HG03045 (cell line): Measurements from ENCODE around the gene OR2F2.

Source experiments
- ATAC-seq: cut with Tn5 transposase; IDR thresholded peaks from one replicate; pipeline ENCODE4 v1.9.1; 2021; ENCODE audit warnings: mild to moderate bottlenecking, moderate library complexity; ENCODE audit not compliant: unreplicated experiment

Gene OR2F2, protein sequence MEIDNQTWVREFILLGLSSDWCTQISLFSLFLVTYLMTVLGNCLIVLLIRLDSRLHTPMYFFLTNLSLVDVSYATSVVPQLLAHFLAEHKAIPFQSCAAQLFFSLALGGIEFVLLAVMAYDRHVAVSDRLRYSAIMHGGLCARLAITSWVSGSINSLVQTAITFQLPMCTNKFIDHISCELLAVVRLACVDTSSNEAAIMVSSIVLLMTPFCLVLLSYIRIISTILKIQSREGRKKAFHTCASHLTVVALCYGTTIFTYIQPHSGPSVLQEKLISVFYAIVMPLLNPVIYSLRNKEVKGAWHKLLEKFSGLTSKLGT

DNA sequence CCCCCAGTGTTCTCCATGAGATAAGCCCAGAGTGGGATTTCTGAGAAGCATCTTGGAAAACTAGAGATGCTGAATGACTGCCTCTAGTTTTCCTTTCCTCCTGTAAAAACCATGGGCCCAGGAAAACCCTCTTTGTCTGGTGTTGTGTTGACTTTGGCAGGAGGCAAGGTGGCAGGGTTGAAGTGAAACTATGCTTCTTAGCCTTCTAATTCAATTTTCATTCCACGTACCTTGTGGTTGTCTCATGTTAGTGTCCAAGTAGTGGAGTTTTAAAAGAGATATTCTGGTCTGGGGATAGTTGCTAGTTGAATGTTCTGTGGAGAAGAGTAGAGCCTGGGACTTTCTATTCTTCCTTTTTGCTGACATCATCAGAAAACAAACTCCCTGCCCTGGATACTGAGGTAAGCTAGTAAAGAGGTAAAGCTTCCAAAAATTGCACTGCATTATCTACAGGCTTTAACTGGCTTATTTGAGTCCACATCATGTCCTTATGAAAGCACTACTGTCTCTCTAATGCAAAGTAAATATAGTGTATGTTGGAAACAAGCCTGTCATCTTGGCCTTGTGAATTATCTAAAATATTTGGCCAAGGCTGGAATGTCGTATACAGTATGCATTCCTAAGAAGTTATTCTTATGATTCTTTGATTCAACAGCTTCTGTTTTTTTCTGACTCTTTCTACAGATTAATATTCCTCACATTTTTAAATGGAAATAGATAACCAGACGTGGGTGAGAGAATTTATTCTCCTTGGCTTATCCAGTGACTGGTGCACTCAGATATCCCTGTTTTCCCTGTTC lies at the start of gene OR2F2:
TSS of gene OR2F2 (plus strand) at position 708 of the 800 bp plus-strand sequence. CDS start at position 708, 0 bp downstream.
- ATAC-seq = no peak

DNA sequence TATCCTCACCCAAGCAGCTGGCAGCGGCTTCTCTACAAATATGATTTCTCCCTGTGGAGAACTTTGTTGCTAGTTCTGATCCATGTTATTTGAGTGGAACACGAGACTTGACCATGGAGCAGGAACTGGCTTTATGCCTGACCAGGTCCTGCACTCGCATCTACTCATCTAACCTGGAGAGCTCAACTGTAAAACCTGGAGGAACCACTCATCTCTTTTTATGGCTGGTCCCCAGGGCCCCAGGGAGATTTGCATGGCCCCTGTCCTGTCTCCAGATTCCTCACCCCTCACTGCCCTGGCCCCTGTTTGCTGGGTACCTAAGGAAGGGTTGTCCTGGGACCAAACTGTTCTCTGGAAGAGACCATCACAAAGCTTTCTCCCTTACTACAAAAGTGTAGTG lies 49.1 kb upstream of the OR2F2 start:
- no peak for ATAC-seq

DNA sequence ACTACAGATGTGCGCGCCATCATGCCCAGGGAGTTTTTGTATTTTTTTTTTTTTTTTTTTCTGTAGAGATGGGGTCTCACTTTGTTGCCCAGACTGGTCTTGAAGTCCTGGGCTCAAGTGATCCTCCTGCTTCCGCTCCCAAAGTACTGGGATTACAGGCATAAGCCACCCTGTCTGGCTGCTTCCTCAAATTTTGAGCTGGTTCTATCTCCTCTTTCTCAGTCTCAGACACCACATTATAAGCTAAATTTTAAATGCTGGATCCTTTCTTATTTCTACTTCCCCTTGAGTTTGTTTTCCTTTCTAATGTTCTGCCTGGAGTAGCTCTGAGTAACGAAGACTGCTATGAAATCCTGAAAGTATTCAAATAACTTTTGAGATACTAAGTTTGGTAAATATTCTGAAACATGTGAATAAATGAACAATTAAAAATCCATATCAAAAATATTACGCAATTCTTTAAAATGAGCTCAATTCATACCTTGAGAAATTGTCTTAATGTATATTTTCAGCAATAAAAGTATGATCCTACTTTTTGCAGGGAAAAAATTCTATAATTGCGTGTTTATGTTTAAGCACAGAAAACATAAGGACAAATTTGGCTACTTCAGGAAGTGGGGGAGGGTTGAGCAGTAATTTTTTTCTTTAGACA lies 48.1 kb upstream of the OR2F2 start:
- ATAC-seq = no peak

DNA sequence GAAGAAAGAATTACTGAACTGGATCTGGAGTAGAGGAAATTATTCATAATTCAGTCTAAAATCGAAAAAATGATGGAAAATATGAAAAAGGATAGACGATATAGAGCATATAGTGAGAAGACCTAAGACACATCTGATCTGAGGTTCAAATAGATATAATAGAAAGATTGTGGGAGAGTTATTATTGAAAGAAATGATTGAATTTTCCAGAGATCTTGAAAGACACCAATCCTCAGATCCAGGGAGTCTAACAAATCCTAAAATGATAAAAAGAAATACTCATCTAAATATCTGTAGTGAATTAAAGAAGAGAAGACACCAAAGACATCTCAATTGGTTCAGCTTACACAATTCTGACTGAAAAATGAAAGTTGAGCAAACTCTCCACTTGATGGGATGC lies 46.0 kb upstream of the OR2F2 start:
- ATAC-seq = no peak

DNA sequence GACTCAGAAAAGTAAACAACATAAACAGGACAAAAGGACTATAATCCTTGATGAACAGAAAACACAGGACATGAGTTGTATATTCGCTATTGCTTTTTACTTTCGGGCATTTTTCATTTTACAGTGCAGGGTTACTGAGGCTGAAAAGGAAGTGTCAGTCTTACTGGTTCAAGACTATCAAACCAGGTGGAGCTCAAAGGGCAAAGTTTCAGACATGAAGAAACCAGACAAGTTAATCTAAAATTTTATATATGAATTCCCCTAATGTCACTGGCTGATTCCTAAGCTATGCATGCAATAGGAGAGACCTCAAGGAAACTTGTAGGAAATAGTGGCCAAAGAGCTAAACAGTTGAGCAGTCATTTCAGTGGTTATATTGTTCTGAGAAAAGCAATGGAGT lies 44.5 kb upstream of the OR2F2 start:
- ATAC-seq = no peak

DNA sequence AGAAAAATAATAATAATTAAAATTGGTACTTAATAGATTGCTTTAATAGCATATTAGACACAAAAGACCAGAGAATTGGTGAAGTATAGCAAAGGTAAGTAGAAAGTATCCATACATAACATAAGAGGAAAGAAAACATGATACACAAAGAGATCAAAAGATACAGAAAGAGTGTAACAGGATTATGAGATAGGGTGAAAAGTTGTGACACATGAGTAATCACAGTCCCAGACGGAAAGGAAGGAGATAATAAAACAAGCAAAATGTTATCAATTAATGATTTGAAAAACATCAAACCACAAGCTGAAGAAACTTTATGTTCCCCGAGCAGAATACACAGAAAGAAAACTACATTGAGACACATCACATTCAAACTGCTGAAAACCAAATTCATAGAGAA lies 43.6 kb upstream of the OR2F2 start:
- ATAC-seq = no peak

DNA sequence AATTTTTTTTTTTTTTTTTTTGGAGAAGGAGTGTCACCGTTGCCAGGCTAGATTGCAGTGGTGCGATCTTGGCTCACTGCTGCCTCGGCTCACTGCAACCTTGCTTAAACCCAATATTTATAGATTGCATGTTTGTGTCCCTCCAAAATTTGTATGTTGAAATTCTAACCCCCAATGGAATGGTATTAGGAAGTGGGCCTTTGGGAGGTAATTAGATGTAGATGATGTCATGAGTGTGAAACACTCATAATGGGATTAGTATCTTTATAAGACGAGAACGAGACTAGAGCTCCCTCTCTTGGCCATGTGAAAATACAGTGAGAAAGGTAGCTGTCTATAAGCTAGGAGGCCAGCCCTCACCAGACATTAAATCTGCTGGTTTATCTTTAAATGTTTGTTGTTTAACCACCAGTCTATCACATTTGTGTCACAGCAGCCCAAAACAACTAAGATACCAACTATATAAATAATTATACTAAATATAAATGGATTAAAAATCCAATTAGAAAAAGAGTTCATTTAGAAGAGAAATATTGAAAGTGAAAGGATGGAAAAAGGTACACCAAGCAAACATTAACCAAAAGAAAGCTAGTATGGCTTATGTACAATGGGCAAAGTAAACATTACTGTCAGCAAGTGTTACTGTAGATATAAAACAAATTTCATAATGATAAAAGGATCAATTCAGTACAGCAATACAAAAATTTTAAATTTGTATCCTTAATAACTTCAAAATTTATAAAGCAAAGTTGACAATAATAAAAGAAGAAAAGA lies 42.3 kb upstream of the OR2F2 start:
- peak; percentile 99 for ATAC-seq

DNA sequence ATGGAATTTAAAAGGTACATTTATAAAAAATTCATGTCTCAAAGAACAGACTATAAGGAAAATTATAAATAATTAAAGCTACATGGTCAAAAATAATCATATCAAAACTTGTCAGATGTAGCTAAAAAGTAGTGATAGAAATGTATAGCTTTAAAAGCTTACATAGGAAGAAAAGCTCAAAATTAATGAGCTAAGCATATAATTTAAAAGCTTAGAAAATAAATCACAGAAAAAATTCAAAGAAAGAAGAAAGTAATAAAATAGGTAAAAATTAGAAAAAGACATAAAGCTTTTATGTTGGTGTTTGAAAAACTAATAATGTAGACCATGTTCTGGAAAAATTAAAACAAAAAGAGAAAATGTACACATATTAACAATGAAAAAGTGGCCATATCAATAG lies 38.4 kb upstream of the OR2F2 start:
- ATAC-seq = no peak

DNA sequence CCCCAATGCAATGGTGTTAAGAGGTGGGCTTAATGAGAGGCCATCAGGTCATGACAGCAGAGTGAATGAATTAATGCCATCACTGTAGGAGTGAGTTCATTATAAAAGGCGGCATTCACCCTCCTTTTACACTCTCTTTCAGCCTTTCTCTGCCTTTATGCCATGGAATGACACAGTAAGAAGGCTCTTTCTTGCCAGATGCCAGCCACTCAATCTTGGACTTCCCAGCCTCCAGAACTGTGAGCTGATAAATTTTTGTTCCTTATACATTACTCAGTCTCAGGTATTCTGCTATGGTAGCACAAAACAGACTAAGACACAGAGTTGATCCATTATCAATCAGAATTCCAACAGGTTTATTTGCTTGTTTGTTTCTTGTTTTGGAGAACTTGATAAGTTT lies 36.2 kb upstream of the OR2F2 start:
- no peak for ATAC-seq

DNA sequence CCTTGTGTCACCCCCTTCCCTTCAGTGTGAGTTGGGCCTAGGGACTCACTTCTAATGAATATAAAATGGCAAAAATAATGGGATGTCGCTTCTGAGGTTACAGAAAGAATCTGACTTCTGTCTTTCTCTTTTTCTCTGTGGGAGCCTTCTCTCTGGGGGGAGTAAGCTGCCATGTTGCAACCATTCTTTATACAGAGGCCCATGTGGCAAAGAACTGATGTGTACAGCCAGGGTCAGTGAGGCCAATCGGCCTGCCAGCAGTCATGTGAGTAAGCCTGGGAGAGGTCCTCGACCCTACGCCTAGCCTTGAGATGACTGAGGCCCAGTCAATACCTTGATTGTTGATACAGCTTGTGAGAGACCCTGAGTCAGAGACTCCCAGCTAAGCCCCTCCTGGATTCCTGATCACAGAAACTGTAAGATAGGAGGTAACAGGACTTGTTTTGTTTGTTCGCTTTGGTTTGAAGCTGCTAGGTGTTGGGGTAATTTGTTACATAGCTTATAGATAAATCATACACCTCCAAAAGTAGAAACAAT lies 34.7 kb upstream of the OR2F2 start:
- ATAC-seq = no peak

DNA sequence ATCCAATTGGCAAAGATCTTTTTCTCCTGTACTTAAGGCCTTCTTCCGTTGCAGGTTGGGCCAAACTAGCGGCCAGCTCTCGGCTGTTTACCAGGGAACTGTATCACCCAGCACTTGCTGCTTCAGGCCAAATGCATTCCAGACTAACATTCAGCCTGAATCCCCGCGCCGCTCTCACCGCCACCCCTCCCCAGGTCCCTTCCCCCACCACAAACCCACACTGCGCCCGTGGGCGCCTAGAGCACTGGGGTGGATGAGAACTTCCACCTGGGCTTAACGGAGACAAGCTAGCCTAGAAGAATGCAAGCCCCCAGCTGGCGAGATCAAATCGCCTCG lies 33.7 kb upstream of the OR2F2 start:
- ATAC-seq = peak; percentile 34

DNA sequence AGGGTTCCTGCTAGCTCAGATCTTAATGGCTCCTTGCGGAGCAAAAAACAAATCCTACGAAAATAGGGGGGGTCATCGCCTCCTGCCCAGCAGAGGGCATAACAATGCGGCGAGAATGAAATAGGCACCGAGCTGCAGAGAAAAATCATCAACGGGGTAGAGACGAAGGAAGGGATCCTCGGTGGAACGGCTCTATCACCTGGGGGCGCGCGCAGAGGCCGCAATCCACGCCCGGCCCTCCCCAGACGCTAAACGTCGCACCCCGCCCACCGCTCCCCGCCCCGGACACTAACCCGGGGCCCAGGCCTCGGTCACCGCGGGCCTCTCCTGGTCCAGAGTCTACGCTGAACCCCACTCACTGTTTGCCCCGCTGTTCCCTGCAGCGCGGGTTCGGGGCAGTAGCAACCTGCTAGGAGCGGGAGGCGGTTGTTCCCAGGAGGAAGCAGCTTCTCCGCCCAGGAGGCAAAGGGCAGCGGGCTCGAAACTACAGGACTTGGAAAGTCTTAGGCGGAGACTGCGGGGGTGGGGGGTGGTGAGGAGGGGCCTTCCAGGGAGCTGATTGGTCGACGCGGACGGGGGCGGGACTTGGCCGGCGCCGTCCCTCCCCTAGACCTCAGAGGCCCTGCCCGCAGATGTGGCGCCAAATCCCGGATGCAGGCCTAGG lies 33.2 kb upstream of the OR2F2 start, which contains the start of gene TCAF1:
TSS of gene TCAF1 (minus strand) at position 509 of the 664 bp plus-strand sequence. CDS start 25,568 bp downstream, outside the sequence.
- ATAC-seq = peak; percentile 95

DNA sequence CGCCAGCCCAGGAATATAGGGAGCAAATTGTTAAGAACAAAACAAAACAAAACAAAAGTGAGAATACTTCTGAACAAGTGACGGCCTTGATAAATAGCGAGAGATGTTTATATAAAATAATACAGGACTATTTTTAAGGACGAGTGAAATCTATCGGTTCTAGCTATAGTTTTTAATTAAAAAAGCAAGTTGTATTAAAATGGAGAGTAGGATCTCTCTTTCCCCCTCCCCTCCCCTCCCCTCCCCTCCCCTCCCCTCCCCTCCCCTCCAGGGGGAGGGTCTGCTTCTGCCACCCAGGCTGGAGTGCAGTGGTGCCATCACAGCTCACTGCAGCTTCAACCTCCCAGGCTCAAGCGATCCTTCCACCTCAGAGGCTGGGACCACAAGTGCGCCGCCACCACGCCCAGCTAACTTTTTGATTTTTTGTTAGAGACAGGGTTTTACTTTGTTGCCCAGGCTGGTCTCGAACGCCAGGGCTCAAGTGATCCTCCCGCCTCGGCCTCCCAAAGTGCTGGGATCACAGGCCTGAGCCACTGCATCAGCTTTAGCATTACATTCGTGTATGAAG lies 32.6 kb upstream of the OR2F2 start:
- no peak for ATAC-seq

DNA sequence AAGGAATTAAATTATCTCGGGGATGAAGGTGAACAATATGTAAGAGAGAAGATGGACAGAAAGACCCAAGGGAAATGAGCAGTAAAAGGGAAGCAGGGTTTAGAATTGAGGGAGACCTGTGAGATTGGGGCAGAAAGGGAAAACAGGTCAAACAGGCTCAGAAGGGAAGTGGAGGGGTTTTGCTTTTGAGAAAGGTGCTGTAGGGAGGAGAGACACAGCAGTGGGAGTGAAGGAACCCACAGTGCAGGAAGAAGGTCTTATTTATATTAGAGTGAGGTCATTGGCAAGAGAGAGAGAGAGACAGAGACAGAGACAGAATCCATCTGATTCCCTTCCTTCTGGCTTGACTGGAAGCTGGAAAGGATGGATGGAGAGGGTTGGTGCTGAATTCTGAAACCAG lies 29.5 kb upstream of the OR2F2 start:
- no peak for ATAC-seq

DNA sequence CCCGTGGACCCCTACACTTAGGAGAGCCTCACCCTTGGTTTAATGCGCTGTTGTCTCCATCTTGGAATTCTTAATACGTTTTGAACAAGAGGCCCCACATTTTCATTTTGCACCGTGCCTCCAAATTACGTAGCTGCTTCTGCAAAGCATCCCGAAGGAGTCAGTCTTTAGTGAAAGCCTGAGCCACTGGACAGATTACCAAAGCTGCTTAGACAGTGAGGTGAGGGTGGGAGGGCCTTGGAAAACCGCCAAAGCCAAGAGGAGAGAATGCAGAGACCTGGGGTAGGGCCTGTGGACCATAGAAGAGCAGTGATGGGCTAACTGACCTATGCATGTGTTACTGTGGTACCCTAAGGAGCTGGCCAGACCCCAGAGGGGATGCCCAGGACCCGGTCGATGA lies 28.9 kb upstream of the OR2F2 start:
- no peak for ATAC-seq

DNA sequence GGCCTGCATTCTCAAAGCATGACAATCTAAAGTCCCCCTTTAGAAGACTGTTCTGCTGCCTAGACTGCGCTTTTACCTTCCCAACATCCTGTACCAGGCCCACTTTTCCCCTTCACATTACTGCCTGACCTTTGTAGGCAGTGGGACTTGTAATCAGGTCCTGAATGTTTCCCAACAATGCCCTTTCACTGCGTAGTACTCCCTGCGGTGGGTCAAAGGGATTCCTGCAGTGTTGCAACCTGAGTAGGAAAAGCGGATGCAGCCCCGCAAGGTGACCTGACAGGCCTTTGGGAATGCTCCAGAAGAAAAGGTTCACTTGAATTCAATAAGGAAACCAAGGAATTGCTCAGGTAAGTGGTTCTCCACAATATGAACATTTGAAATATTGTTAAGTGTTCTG lies 28.1 kb upstream of the OR2F2 start:
- no peak for ATAC-seq

DNA sequence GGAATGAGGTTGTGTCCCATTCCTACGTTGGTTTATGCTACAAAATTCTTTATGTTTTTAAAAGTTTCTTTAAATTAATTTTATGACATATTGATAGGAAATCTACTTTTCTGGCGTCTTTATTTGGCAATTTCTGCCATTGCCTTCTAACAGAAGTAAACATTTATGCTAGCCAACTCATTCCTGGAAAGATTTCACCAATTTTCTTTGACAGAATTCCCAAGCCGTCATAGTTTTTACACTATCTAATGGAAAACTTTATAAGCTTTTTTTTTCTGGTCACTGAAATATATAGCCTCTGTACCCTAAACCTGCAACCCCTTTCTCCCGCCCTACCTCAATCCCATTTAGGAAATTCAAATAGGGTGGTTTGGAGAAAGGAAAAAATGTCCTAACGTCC lies 26.9 kb upstream of the OR2F2 start:
- no peak for ATAC-seq

DNA sequence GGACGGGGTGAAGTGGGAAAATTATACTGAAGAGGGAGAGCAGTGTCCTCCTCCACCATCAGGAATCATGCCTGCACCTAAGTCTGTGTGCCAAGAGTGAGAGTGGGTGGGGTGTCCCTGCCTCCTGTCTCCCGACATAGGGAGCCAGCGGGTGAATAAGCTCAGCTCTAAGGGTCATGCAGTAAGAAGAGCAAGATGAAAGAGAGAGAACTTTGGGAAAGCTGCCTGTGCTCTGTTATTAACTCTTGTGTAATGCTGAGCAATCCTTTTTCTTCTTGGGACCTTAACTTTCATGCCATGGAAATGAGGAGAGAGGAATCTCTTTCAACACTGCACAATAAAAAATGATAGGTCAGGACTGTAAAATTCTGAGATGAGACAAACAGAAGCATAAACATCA lies 25.2 kb upstream of the OR2F2 start:
- ATAC-seq = no peak

DNA sequence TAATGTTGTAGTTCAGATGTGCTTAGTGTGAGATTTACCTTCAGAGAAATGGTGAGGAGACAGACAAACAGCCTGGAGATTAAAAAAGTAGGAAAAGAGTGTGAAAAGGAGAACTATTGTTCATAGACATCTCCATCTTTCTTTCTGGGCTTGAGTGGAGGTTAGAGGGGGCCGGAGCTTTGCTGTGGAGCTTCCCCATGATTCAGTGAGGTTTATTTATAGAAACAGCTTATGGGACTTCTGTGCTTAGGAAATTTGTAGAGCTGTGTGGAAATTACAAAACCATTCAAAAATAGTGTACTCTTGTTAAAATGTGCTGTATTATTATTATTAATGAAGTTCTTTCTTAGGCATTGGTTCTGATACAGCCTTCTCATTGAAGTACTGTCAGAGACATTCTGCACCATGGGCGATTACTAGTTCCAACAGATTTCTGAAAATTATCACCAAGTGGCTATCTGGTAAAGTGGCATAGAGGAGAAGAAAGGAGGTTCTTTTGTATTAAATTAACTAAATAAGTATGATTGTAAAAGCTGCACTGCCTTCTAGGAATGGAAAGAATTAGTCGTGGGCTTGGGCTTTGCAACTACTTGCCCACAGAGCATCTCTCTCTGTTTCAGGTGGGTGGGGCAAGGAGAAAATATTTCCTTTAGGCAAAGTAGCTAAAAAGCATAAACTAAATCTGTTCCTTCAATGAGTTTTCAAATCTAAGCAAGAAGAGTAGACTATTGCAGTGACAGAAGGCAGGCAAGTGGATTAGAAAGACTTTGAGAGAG lies 24.4 kb upstream of the OR2F2 start:
- no peak for ATAC-seq
